ENCODE results near the gene GLRX. TPM values are rescaled to one million over a fixed set of nuclear protein-coding genes. Genes with fewer than 3 reads are reported as not detected.
"Not testable (repeated sequence)": the region's sequence is repeated elsewhere in the genome, so short reads cannot be mapped to it uniquely, and the experiment has no call there.

GLRX gene
- polyA plus RNA-seq, 4 donors = 59.9 to 82.4 (median 64.5) TPM

- DNase-seq (ENCODE audit: low read depth in 4 of 4, low spot score in 2 of 4) = no peak
Measured at GRCh38 chr5:95853490-95853889, 31.0 kb upstream of the GLRX start.

GRCh38 chr5:95852567-95852966, 30.0 kb upstream of the GLRX start:
- DNase-seq (ENCODE audit: low read depth in 4 of 4, low spot score in 2 of 4) = no peak

- DNase-seq (ENCODE audit: low read depth in 4 of 4, low spot score in 2 of 4) = not testable (repeated sequence)
Measured at GRCh38 chr5:95851141-95851540, 28.6 kb upstream of the GLRX start.

GRCh38 chr5:95850391-95850894, 27.9 kb upstream of the GLRX start:
- DNase-seq (ENCODE audit: low read depth in 4 of 4, low spot score in 2 of 4) = no peak

GRCh38 chr5:95848701-95849100, 26.2 kb upstream of the GLRX start:
- DNase-seq (ENCODE audit: low read depth in 4 of 4, low spot score in 2 of 4) = no peak

- no peak for DNase-seq (ENCODE audit: low read depth in 4 of 4, low spot score in 2 of 4)
Measured at GRCh38 chr5:95847261-95847592, 24.7 kb upstream of the GLRX start.

GRCh38 chr5:95846554-95847260, 24.2 kb upstream of the GLRX start:
- DNase-seq (ENCODE audit: low read depth in 4 of 4, low spot score in 2 of 4) = no peak

- DNase-seq (ENCODE audit: low read depth in 4 of 4, low spot score in 2 of 4) = no peak
Measured at GRCh38 chr5:95845391-95845790, 22.9 kb upstream of the GLRX start.

- no peak for DNase-seq (ENCODE audit: low read depth in 4 of 4, low spot score in 2 of 4)
Measured at GRCh38 chr5:95843733-95844223, 21.3 kb upstream of the GLRX start.

- no peak for DNase-seq (ENCODE audit: low read depth in 4 of 4, low spot score in 2 of 4)
Measured at GRCh38 chr5:95842854-95843544, 20.5 kb upstream of the GLRX start.

- DNase-seq (ENCODE audit: low read depth in 4 of 4, low spot score in 2 of 4) = no peak
Measured at GRCh38 chr5:95841914-95842812, 19.6 kb upstream of the GLRX start.

- no peak for DNase-seq (ENCODE audit: low read depth in 4 of 4, low spot score in 2 of 4)
Measured at GRCh38 chr5:95840956-95841705, 18.6 kb upstream of the GLRX start.

- DNase-seq (ENCODE audit: low read depth in 4 of 4, low spot score in 2 of 4) = no peak
Measured at GRCh38 chr5:95839658-95840057, 17.1 kb upstream of the GLRX start.

GRCh38 chr5:95838556-95838955, 16.0 kb upstream of the GLRX start:
- no peak for DNase-seq (ENCODE audit: low read depth in 4 of 4, low spot score in 2 of 4)

- DNase-seq (ENCODE audit: low read depth in 4 of 4, low spot score in 2 of 4) = no peak
Measured at GRCh38 chr5:95838001-95838520, 15.5 kb upstream of the GLRX start.

- no peak for DNase-seq (ENCODE audit: low read depth in 4 of 4, low spot score in 2 of 4)
Measured at GRCh38 chr5:95837492-95837891, 15.0 kb upstream of the GLRX start.

GRCh38 chr5:95836971-95837370, 14.4 kb upstream of the GLRX start:
- DNase-seq (ENCODE audit: low read depth in 4 of 4, low spot score in 2 of 4) = not testable (repeated sequence)

GRCh38 chr5:95836544-95836943, 14.0 kb upstream of the GLRX start:
- no peak for DNase-seq (ENCODE audit: low read depth in 4 of 4, low spot score in 2 of 4)

GRCh38 chr5:95835682-95836385, 13.3 kb upstream of the GLRX start:
- DNase-seq (ENCODE audit: low read depth in 4 of 4, low spot score in 2 of 4) = no peak

Measured in left renal cortex interstitium (tissue), 4 donors.